GM19351 (cell line): ENCODE measurements around the gene TBCCD1.

ENCODE experiments used
- ATAC-seq: cut with Tn5 transposase; IDR thresholded peaks from one replicate; pipeline ENCODE4 v1.9.1; 2021; ENCODE audit warnings: mild to moderate bottlenecking, moderate library complexity; ENCODE audit not compliant: unreplicated experiment

Gene TBCCD1

DNA sequence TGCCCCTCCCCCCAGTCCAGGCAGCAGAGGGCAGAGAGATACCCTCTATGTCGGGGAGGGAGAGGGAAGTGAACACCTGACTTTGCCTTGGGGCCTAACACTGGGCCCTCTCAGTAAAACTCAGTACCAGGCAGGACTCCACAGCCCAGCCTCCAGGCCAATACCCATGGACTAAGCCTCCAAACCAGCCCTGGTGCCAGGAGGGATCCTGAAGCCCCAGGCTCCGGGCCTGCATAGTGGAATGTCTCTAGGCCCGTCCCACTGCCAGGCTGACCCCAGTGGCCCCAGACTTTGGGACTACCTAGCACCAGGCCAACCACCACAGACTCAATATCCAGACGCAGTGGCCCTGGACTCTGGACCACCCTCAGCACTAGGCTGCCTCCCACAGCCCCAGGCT, 69.5 kb downstream of the TBCCD1 start:
- no peak for ATAC-seq

GRCh38 chr3:186496635-186497034, 70.5 kb downstream of the TBCCD1 start:
- no peak for ATAC-seq
